Fibroblast of skin of scalp (primary cell): ENCODE measurements around the gene XCL1. TPM values are rescaled to one million over a fixed set of nuclear protein-coding genes. Genes with fewer than 3 reads are reported as not detected.
"Not testable (repeated sequence)": the region's sequence is repeated elsewhere in the genome, so short reads cannot be mapped to it uniquely, and the experiment has no call there.

ENCODE experiments used
- DNase-seq: peaks from one replicate; pipeline ENCODE4 v3.0.0-alpha.2; 2013
- polyA plus RNA-seq, 2 experiments: library from polyadenylated mRNA; unstranded; fragments of 120-200 nt; gene quantifications; one replicate each; pipeline ENCODE4 v1.2.1, GENCODE V29; 2013; ENCODE audit not compliant: insufficient read length in 2 of 2

The XCL1 gene
- not detected for polyA plus RNA-seq (2013, experiment 1 of 2; ENCODE audit: insufficient read length)
- polyA plus RNA-seq (2013, experiment 2 of 2; ENCODE audit: insufficient read length), result not detected

DNA sequence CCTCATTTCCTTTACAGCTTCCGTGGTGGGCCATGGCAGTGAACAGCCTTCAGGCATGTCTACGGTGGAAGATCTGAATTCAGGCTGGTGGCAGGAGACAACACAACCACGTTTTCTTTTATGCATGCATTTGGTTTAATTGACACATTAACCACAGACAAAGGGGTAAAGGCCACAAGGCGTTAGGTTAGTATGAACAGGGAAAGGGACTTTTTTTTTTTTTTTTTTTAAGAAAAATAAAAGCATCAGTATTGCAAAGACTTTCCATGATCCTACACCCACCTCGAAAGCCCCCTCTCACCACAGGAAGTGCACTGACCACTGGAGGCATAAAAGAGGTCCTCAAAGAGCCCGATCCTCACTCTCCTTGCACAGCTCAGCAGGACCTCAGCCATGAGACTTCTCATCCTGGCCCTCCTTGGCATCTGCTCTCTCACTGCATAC, at the start of gene XCL1:
TSS of gene XCL1 (plus strand) at position 361 of the 444 bp plus-strand sequence. CDS start at position 394, 33 bp downstream.
- not testable (repeated sequence) for DNase-seq

GRCh38 chr1:168529518-168529917, 46.9 kb upstream of the XCL1 start:
- DNase-seq, result no peak

- no peak for DNase-seq
Observed at GRCh38 chr1:168531615-168532345, 44.6 kb upstream of the XCL1 start.

DNA sequence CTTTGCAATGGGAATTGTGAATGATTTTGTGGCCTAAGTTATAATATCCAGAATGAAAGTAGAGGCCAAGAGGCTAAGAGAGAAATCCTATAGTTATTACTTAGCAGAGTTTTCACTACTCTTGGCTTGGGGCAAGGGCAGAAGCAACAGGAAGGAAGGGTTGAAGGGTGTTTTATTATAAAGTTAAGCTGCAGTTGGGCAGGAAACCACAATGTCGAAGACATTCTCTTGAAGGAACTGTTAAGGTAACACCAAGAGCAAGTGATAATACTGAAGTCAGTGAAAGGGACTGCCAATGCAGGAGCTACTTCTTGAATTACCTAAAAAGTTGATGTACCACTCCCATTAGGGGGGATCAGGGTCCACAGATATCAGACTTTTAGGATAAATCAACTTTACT, 40.9 kb upstream of the XCL1 start:
- DNase-seq, result no peak

DNA sequence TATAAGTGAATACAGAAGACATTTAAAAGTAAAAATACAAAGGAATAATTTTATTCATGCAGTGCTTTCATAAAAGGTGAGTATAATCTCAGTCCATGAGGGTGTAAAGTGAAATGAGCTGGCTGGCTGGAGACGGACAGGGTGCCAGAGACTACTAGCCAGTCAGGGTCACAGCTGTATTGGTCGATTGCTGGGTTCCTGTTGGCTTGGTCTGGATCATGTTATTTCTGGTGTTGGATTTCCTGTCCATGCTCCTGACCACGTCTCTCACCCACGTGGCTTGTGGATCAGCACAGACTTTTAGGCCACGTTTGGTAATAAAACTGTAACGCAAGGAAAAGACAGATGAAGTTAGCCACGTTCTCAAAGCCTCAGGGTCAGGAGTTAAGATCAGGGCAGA, 35.6 kb upstream of the XCL1 start:
- not testable (repeated sequence) for DNase-seq

DNA sequence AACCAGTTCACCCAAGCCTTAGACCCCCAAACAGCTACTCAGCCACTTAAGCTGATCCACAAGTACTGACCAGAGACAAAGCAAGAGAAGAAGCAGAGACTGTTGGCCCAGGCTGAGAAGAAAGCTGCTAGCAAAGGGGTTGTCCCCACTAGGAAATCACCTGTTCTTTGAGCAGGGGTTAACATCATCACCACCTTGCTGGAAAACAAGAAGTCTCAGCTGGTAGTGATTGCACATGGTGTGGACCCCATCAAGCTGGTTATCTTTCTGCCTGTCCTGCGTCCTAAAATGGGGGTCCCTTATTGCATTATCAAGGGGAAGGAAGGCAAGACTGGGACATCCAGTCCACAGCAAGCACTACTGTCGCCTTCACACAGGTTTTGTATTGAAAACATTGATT, 33.4 kb upstream of the XCL1 start:
- DNase-seq, result not testable (repeated sequence)

DNA sequence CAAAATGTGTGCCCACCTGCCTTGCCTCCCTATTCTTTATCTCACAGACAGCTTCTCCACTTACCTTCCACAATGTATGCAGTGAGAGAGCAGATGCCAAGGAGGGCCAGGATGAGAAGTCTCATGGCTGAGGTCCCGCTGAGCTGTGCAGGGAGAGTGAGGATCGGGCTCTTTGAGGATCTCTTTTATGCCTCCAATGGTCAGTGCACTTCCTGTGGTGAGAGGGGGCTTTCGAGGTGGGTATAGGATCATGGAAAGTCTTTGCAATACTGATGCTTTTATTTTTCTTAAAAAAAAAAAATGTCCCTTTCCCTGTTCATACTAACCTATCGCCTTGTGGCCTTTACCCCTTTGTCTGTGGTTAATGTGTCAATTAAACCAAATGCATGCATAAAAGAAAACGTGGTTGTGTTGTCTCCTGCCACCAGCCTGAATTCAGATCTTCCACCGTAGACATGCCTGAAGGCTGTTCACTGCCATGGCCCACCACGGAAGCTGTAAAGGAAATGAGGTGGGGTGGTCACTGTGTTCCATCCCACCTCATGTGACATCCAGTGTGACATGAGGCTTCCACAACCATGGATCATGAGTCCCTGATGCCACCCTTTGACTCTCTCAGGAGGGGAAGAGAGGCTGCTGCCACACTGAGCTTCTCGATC, 32.4 kb upstream of the XCL1 start, which contains the start of gene XCL2:
TSS of gene XCL2 (minus strand) at position 158 of the 659 bp plus-strand sequence. CDS start at position 125, 33 bp downstream.
- DNase-seq, result not testable (repeated sequence)

GRCh38 chr1:168545678-168546552, 30.5 kb upstream of the XCL1 start:
- peak; percentile 17 for DNase-seq

GRCh38 chr1:168546553-168546895, 29.9 kb upstream of the XCL1 start:
- not testable (repeated sequence) for DNase-seq

DNA sequence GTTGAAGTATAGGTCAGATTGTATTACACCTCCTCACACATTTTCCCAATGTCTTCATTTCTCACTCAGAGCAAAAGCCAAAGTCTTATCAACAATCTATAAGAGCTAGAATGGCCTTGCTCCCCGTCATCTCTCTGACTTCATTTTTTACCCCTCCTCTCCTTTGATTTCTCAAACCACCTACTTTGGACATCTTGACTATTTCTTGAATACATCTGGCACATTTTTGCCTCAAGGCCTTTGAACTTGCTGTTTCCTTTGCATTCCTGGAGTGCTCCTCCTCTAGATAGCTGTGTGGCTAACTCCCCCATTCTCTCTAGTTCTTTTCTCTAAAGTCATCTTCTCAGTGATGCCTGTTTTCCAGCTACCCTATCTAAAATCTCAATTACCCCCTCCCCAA, 25.4 kb upstream of the XCL1 start:
- DNase-seq, result no peak

DNA sequence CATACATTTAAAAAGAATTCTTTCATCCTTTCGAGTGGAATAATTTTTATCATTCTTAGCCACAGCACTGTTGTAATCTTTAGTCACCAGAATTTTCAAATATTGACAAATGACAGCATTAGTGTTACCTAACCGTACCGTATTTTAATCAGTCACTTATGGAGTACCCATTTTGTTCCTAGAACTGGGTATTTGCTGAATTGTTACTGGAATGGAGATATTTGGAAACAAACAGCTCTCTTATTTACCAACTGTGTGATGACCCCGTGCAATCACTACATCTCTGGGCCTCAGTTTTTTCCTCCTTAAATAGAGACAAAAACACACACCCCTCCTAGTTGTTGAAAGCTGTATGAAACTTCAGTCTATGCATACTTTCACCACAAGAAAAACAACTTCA, 24.7 kb upstream of the XCL1 start:
- no peak for DNase-seq

DNA sequence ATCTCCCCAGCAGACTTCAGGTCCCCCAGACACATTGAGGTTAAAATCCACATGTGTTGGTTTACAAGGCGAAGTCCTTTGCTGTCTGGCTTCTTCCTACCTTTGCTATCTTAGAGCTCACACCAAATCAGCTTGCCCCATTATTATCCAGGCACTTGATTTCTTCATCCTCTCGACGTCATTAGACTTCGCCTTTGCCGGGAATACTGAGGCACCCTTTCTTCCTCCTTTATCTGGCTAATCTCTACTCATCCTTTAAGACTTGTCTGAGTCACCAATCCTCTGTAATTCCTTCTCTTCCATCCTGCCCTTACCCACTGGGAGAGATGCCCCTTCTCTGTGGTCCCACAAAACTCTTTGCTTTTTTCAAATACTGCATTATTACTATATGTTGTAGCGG, 23.4 kb upstream of the XCL1 start:
- no peak for DNase-seq

GRCh38 chr1:168553680-168554553, 22.5 kb upstream of the XCL1 start:
- no peak for DNase-seq

GRCh38 chr1:168554603-168555483, 21.6 kb upstream of the XCL1 start:
- no peak for DNase-seq

GRCh38 chr1:168555508-168556046, 20.8 kb upstream of the XCL1 start:
- DNase-seq, result no peak

GRCh38 chr1:168556647-168557046, 19.8 kb upstream of the XCL1 start:
- no peak for DNase-seq

GRCh38 chr1:168560370-168560769, 16.0 kb upstream of the XCL1 start:
- no peak for DNase-seq

GRCh38 chr1:168561989-168562388, 14.4 kb upstream of the XCL1 start:
- DNase-seq, result no peak

DNA sequence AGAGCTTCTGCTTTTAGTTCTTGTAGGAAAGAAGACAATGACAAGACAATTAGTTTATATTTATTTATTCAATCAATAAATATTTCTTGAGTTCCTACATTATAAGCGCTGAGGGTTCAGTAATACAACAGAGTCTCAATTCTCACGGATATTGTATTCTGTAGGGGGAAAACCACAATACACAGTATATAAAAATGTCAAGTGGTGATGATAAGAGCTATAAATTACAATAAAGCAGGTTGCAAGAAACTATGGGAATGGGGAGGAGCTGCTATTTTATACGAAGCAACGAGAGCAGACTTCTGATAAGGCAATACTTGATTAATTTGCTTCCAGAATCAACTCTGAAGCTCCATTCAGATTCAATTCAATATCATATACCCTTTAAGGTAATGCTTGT, 10.6 kb upstream of the XCL1 start:
- no peak for DNase-seq

GRCh38 chr1:168567007-168567406, 9.4 kb upstream of the XCL1 start:
- DNase-seq, result no peak

- no peak for DNase-seq
Observed at GRCh38 chr1:168567568-168567967, 8.8 kb upstream of the XCL1 start.
